Coronary artery (tissue), 2 donors: ENCODE results near the gene ABLIM3.

ENCODE experiments used
- DNase-seq: peaks from one replicate; pipeline ENCODE4 v3.0.0-alpha.2; 2017; ENCODE audit warnings: low spot score
- H3K27ac ChIP-seq, 2 donors: fragments of 200-600 bp; sonication (generic); one replicate each; pipeline ENCODE4 v1.5.1; 2016 to 2019
- H3K4me3 ChIP-seq: fragments of 200-600 bp; sonication (generic); 2 replicates; pipeline ENCODE4 v1.5.1; 2016; ENCODE audit warnings: mild to moderate bottlenecking, moderate library complexity
- CTCF ChIP-seq: fragments of 200-600 bp; sonication (generic); IDR thresholded peaks from one replicate; pipeline ENCODE4 v1.5.1; 2019; ENCODE audit warnings: antibody characterized with exemption

ABLIM3 gene

GRCh38 chr5:149141224-149141956 is at the start of gene ABLIM3:
TSS of gene ABLIM3 (plus strand) at chr5:149141493. CDS start at chr5:149142096, 603 bp downstream.
- TF ChIP-seq CTCF: peak; percentile 83
- peak; percentile 80 for DNase-seq
- H3K4me3 ChIP-seq: peak within 1 kb of the TSS; percentile 86
- peak within 1 kb of the TSS; percentile 66 to 82 for H3K27ac ChIP-seq

- TF ChIP-seq CTCF: no peak
These were observed 47.7 kb upstream of the ABLIM3 start for GRCh38 chr5:149093625-149094024.

GRCh38 chr5:149094996-149095395 is 46.3 kb upstream of the ABLIM3 start:
- H3K27ac ChIP-seq: no peak overlapping the region
- no peak overlapping the region for H3K4me3 ChIP-seq

More at GRCh38 chr5:149093625-149094024, 47.7 kb upstream of the ABLIM3 start:
- Histone ChIP-seq H3K4me3 (no peak overlapping the region), H3K27ac (no peak overlapping the region)
- no peak for DNase-seq

GRCh38 chr5:149099920-149100319 is 41.4 kb upstream of the ABLIM3 start:
- no peak for DNase-seq
- Histone ChIP-seq H3K4me3 (no peak overlapping the region), H3K27ac (no peak overlapping the region)
- TF ChIP-seq CTCF: no peak

More at GRCh38 chr5:149094996-149095395, 46.3 kb upstream of the ABLIM3 start:
- no peak for DNase-seq
- TF ChIP-seq CTCF: no peak

- Histone ChIP-seq H3K4me3 (no peak overlapping the region), H3K27ac (no peak overlapping the region)
- DNase-seq: no peak
- TF ChIP-seq CTCF: no peak
These were observed 41.0 kb upstream of the ABLIM3 start for GRCh38 chr5:149100331-149100730.

GRCh38 chr5:149108651-149109280 is 32.5 kb upstream of the ABLIM3 start:
- no peak overlapping the region for H3K4me3 ChIP-seq
- no peak overlapping the region for H3K27ac ChIP-seq
- DNase-seq: no peak
- TF ChIP-seq CTCF: no peak

GRCh38 chr5:149110406-149110805 is 30.9 kb upstream of the ABLIM3 start:
- no peak for TF ChIP-seq CTCF
- no peak overlapping the region for H3K4me3 ChIP-seq
- no peak for DNase-seq
- H3K27ac ChIP-seq: no peak overlapping the region
